ENCODE data around the gene OR6B1. TPM values are rescaled to one million over a fixed set of nuclear protein-coding genes. Genes with fewer than 3 reads are reported as not detected.

Gene OR6B1
- total RNA-seq, 2 experiments from 2014 or later = not detected

DNA sequence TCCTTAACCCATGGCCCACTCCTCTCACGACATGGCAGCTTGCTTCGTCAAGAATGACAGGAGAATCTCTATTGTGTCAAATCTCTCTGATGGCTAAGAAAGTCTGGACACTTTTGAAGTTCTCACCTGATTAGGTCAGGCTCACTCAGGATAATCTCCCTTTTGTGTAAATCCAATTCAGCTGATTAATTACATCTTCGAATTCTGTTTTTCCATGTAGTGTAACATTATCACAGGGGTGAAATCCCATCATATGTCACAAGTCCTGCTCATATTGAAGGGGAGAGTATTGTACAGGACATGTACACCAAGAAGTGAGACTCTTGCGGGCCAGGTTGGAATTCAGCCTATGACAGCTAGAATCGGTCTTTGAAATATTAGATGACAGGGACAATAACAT, 16.2 kb upstream of the OR6B1 start:
- H3K36me3 ChIP-seq (ENCODE audit: insufficient read depth, low read length) = no peaks in the 10 kb centered on the region
- H3K9me3 ChIP-seq (ENCODE audit: control insufficient read depth in 1 of 2, insufficient read depth in 1 of 2, low read length in 2 of 2) = peaks cover 0 to 6% of the 10 kb centered on the region in 2 experiments
- Mint-ChIP-seq H3K4me1 (ENCODE audit: low read depth) (peaks cover 6% of the 10 kb centered on the region), H3K27me3 (peaks cover 6% of the 10 kb centered on the region), H3K36me3 (ENCODE audit: low read depth) (no peaks in the 10 kb centered on the region), H3K9me3 (peaks cover 2% of the 10 kb centered on the region), H3K4me3 (no peak overlapping the region), H3K27ac (no peak overlapping the region)
- no peaks in the 10 kb centered on the region for H3K4me1 ChIP-seq (ENCODE audit: insufficient read depth, low read length)
- CTCF ChIA-PET = no interaction called here
- no peak overlapping the region for H3K4me3 ChIP-seq (ENCODE audit: low read length)
- H3K27ac ChIP-seq (ENCODE audit: low read depth in 1 of 2, low read length in 2 of 2) = no peak overlapping the region
- no peak for DNase-seq
- H3K27me3 ChIP-seq (ENCODE audit: control insufficient read depth in 1 of 2, insufficient read depth in 2 of 2, low read length in 2 of 2) = no peaks in the 10 kb centered on the region
- intact Hi-C loops (cut with DNase I, micrococcal nuclease) = no loop called here
- POLR2A ChIA-PET = no interaction called here
- TF ChIP-seq, protein P1, sequence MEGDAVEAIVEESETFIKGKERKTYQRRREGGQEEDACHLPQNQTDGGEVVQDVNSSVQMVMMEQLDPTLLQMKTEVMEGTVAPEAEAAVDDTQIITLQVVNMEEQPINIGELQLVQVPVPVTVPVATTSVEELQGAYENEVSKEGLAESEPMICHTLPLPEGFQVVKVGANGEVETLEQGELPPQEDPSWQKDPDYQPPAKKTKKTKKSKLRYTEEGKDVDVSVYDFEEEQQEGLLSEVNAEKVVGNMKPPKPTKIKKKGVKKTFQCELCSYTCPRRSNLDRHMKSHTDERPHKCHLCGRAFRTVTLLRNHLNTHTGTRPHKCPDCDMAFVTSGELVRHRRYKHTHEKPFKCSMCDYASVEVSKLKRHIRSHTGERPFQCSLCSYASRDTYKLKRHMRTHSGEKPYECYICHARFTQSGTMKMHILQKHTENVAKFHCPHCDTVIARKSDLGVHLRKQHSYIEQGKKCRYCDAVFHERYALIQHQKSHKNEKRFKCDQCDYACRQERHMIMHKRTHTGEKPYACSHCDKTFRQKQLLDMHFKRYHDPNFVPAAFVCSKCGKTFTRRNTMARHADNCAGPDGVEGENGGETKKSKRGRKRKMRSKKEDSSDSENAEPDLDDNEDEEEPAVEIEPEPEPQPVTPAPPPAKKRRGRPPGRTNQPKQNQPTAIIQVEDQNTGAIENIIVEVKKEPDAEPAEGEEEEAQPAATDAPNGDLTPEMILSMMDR (IDR thresholded peaks at IDR 0.05) = no peak
- ATAC-seq (ENCODE audit: poor library complexity) = no peak

DNA sequence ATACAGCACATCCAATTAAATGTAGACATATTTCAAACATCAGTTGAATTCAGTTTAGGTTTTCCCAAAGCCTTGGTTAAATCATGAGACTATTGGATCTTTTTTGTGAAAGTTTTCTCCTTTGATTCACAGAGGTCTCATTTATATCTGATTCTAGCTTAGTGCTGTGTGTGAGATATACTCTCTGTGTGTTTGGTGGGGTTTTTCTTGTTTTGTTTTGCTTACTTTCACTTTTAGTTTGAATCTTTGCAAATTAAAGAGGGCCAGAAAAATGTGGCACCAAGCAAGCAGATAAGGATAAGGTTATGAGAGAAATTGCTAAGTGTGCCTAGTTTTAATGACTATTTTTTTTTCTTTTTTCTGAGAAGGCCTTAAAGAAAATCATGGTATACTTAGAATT, 12.6 kb upstream of the OR6B1 start:
- ChIA-PET POLR2A (no interaction called here), CTCF (no interaction called here)
- Mint-ChIP-seq H3K27ac (no peak overlapping the region), H3K27me3 (peaks cover 14% of the 10 kb centered on the region), H3K4me1 (ENCODE audit: low read depth) (peaks cover 6% of the 10 kb centered on the region), H3K9me3 (peaks cover 10% of the 10 kb centered on the region), H3K36me3 (ENCODE audit: low read depth) (no peaks in the 10 kb centered on the region), H3K4me3 (no peak overlapping the region)
- Histone ChIP-seq H3K4me3 (ENCODE audit: low read length) (no peak overlapping the region), H3K4me1 (ENCODE audit: insufficient read depth, low read length) (no peaks in the 10 kb centered on the region), H3K36me3 (ENCODE audit: insufficient read depth, low read length) (no peaks in the 10 kb centered on the region), H3K27me3 (ENCODE audit: control insufficient read depth in 1 of 2, insufficient read depth in 2 of 2, low read length in 2 of 2) (peaks cover 0 to 6% of the 10 kb centered on the region in 2 experiments), H3K27ac (ENCODE audit: low read depth in 1 of 2, low read length in 2 of 2) (no peak overlapping the region), H3K9me3 (ENCODE audit: control insufficient read depth in 1 of 2, insufficient read depth in 1 of 2, low read length in 2 of 2) (peaks cover 0 to 9% of the 10 kb centered on the region in 2 experiments)
- TF ChIP-seq, protein P1 (IDR thresholded peaks at IDR 0.05) = no peak
- peak in 1 of 14 experiments; percentile 7 for DNase-seq
- intact Hi-C loops (cut with DNase I, micrococcal nuclease) = no loop called here
- ATAC-seq (ENCODE audit: poor library complexity) = no peak

DNA sequence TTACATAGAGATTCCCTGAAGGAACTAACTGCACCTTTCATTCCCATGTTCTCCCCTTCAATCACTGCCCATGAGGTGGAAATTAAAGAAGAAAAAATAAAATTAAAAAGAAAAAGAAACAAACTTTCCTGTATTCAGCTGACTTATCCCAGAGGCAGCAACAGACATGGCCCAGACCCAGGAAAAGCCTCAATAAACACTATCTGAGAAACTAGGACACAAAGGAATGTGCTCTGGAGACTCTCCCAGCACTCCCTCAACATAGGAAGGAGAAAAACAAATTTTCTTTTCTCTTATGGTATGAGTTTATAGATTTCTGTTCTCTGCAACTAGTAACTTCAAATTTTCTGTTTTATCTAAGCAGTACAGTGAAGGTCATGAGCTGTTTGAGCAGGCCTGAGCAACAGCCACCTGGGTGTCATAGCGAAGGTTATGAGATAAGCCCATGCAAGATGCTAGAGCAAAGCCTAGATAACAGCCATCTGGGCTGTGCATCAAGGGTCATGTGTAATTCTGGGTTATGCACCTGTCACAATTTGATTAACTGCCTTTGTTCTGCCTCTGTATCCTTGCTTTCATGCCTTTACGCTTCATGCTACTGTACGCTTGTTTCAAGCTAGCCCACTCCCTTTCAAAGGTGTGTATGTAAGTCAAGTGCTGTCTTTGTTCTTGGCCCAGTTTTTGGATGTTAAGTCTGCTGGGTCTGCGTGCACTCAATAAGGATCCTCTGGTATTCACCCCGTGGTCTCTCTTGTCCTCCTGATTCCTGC, 11.0 kb upstream of the OR6B1 start:
- CTCF ChIA-PET = no interaction called here
- H3K4me3 Mint-ChIP-seq = no peak overlapping the region
- intact Hi-C loops (cut with DNase I, micrococcal nuclease) = no loop called here

More for the DNA sequence above, 11.0 kb upstream of the OR6B1 start:
- Mint-ChIP-seq H3K36me3 (ENCODE audit: low read depth) (no peaks in the 10 kb centered on the region), H3K27ac (no peak overlapping the region), H3K4me1 (ENCODE audit: low read depth) (peaks cover 6% of the 10 kb centered on the region), H3K9me3 (peaks cover 10% of the 10 kb centered on the region), H3K27me3 (peaks cover 18% of the 10 kb centered on the region)
- Histone ChIP-seq H3K9me3 (ENCODE audit: control insufficient read depth in 1 of 2, insufficient read depth in 1 of 2, low read length in 2 of 2) (peaks cover 0 to 9% of the 10 kb centered on the region in 2 experiments), H3K4me3 (ENCODE audit: low read length) (no peak overlapping the region), H3K27ac (ENCODE audit: low read depth in 1 of 2, low read length in 2 of 2) (no peak overlapping the region), H3K4me1 (ENCODE audit: insufficient read depth, low read length) (no peaks in the 10 kb centered on the region), H3K27me3 (ENCODE audit: control insufficient read depth in 1 of 2, insufficient read depth in 2 of 2, low read length in 2 of 2) (peaks cover 0 to 6% of the 10 kb centered on the region in 2 experiments), H3K36me3 (ENCODE audit: insufficient read depth, low read length) (no peaks in the 10 kb centered on the region)
- no peak for DNase-seq
- ATAC-seq (ENCODE audit: poor library complexity) = no peak
- TF ChIP-seq, protein P1 (IDR thresholded peaks at IDR 0.05) = no peak
- POLR2A ChIA-PET = no interaction called here

Data from CD4-positive, alpha-beta T cell (primary cell).